GM18951 (cell line): Measurements from ENCODE around the gene GNB1.

ENCODE experiments used
- POLR2A ChIP-seq: IDR thresholded peaks from 4 replicates; pipeline ENCODE4 v1.6.1; 2011; ENCODE audit warnings: mild to moderate bottlenecking; ENCODE audit not compliant: insufficient read length, insufficient read depth; ENCODE audit errors: extremely low read depth
- in situ Hi-C: fragments of 300-500 bp; cut with MboI; formaldehyde crosslinking; loops from one replicate; pipeline ENCODE4 v1.12.0; 2022; ENCODE audit warnings: low sequenced_read_pairs, mixed read lengths, inconsistent platforms; ENCODE audit not compliant: unreplicated experiment

GNB1 gene

DNA sequence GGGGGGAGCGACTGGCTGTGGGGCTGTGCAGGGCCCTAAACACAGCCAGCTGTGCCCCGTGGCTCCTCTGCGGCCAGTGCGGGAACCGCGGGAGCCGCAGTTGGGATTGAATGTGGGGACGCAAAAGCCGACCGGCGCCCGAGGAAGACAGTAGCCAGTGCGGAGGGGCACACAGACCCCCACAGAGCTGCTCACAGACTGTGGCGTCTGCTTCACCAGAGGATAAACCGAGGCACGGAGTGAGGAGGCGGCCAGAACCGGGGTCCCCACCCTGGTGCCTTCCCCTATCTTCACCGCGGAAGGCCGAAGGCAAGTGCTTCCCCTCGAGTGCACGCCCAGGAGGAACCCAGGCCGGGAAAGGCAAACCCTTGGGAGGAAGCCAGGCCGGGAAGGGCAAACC, 36.9 kb upstream of the GNB1 start:
- no peak for TF ChIP-seq POLR2A
- in situ Hi-C loops, result no loop called here

- no peak for TF ChIP-seq POLR2A
- in situ Hi-C loops, result no loop called here
Observed at GRCh38 chr1:1926886-1927660, 36.2 kb upstream of the GNB1 start.

GRCh38 chr1:1926346-1926811, 35.5 kb upstream of the GNB1 start:
- TF ChIP-seq POLR2A, result no peak
- in situ Hi-C loops, result no loop called here

- no peak for TF ChIP-seq POLR2A
- in situ Hi-C loops, result no loop called here
Observed at GRCh38 chr1:1925437-1926345, 34.8 kb upstream of the GNB1 start.

GRCh38 chr1:1924849-1925248, 34.0 kb upstream of the GNB1 start:
- in situ Hi-C loops, result no loop called here
- no peak for TF ChIP-seq POLR2A

DNA sequence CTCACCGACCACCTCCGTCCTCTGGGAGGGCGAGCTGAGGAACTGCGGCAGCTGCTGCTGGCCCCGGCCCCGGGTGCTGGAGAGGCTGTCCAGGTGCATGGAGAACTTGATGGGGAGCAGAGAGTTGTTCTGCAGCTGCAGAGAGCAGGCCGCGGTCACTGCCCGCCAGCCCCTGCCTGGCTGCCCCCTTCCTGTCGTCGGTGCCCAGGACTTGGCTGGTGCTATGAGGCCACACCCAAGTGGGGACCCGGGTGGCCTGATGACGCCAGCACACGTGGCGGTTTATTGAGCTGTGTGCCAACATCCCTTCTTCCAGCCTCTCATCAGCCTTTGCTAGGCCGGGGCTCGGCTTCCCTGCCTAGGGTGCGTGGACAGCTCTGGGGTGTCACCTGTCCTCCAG, 33.5 kb upstream of the GNB1 start:
- no peak for TF ChIP-seq POLR2A
- in situ Hi-C loops, result no loop called here

GRCh38 chr1:1922956-1923833, 32.3 kb upstream of the GNB1 start:
- in situ Hi-C loops, result no loop called here
- TF ChIP-seq POLR2A, result no peak

- in situ Hi-C loops, result no loop called here
- no peak for TF ChIP-seq POLR2A
Observed at GRCh38 chr1:1922702-1922955, 31.7 kb upstream of the GNB1 start.

DNA sequence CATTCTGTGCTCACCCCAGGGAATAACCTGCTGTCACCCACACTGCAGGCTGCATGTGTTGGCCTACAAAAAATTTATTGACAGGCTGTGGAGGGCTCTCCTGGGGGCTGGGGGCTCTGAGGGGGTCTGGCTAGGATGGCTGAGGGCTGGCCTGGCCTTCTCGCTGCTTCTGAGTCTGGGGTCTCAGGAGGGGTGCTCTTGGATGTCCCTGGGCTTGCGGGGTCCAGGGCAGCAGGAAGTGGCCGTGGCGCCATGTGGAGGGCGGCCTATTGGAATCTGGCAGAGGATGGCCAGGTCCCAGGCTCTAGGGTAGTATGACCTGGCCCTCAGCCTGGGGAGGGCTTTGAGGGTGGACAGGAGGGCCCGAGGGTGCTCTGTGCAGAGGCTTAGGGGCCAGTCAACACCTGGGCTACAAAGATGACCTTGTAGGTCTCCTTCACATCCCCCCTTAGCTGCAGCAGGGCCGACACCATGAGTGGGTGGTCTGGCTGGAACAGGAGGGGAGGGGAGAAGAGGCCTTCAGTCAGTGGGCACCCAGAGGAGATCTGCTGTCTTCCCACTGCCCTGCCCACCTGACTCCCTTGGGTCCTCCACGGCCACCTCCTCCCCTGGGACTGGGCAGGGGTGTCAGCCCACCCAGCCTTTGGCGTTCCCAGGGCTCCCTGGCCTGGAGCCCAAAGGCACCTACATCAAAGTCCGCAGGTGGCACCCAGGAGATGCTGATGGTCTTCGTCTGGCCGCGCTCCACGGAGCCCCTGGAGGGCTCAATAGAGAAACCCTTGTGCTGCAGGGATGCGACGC, 31.2 kb upstream of the GNB1 start:
- in situ Hi-C loops, result no loop called here
- TF ChIP-seq POLR2A, result no peak

- no peak for TF ChIP-seq POLR2A
Observed at GRCh38 chr1:1921459-1921862, 30.6 kb upstream of the GNB1 start.

DNA sequence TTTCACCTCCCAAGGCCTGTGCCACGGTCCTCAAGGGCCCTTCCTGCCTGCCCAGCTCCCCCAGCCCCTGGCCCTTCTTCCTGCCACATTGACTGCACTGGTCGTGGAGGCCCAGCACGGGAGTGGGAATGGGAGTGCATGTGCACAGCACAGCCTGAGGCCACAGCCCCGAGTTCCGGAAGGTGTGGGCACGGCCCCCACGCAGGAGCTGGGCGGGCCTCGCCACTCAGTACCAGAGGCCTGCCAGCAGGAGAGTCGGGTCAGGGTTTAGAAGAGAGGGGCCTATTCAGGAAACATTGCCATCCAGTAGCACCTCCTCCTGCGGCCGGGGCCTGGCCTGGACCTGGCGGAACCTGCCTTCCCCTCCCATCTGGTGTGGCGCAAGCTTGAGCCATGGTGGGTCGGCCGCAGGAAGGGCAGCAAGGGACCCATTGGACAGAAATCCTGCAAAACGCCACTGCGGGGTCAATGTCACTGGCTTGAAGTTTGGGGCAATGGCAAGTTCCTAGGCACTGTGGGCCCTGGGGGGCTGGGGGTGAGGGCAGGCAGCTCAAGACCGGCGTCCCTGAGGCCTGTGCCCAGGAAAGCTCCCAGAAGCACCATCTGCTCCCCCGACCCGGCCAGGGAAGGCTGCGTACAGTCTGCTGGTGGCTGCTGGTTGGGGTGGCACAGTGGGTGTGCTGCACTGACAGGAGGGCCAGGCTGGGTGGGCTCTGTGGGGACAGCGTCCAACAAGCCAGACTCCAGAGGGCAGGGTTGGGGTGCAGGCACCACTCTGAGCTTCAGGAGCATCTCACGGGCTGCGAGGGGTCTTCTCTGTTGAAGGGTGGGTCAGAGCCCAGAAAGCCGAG, 29.9 kb upstream of the GNB1 start:
- TF ChIP-seq POLR2A, result no peak
- in situ Hi-C loops, result no loop called here

More at GRCh38 chr1:1921459-1921862, 30.6 kb upstream of the GNB1 start:
- in situ Hi-C loops, result no loop called here
